Upper lobe of right lung (tissue), 1 donor: ENCODE results near the gene TCP1. TPM values are rescaled to one million over a fixed set of nuclear protein-coding genes. Genes with fewer than 3 reads are reported as not detected.
"Not testable (repeated sequence)": the region's sequence is repeated elsewhere in the genome, so short reads cannot be mapped to it uniquely, and the experiment has no call there.

Source experiments
- ATAC-seq: fragments of 200-7000 bp; cut with Tn5 transposase; one replicate; pipeline ENCODE4 v1.9.1; 2020; ENCODE audit warnings: mild to moderate bottlenecking, moderate library complexity
- DNase-seq: peaks from one replicate; pipeline ENCODE4 v3.0.0-alpha.2; 2020
- H3K27ac ChIP-seq: fragments of 200-600 bp; one replicate; pipeline ENCODE4 v1.8.0; 2022
- H3K27me3 ChIP-seq: fragments of 200-600 bp; one replicate; pipeline ENCODE4 v1.8.0; 2022; ENCODE audit warnings: mild to moderate bottlenecking
- H3K36me3 ChIP-seq: fragments of 200-600 bp; one replicate; pipeline ENCODE4 v1.8.0; 2022
- H3K4me1 ChIP-seq: fragments of 200-600 bp; one replicate; pipeline ENCODE4 v1.8.0; 2022
- H3K4me3 ChIP-seq: fragments of 200-600 bp; one replicate; pipeline ENCODE4 v1.8.0; 2022; ENCODE audit warnings: mild to moderate bottlenecking
- H3K9me3 ChIP-seq: fragments of 200-600 bp; one replicate; pipeline ENCODE4 v1.8.0; 2022
- CTCF ChIP-seq: fragments of 200-600 bp; IDR thresholded peaks from one replicate; pipeline ENCODE4 v1.8.0; 2022; ENCODE audit warnings: antibody characterized with exemption
- intact Hi-C: fragments of 100-400 bp; cut with DNase I; formaldehyde crosslinking; loops from one replicate; pipeline ENCODE4 v1.11.0; 2022
- total RNA-seq: library from RNA; stranded (reverse); fragmentation: NEBNext Ultra II Directional; extraction: Animal tissue kit (Norgen Biotek cat#: 25700); gene quantifications from one replicate; pipeline ENCODE4 v1.2.1, GENCODE V29; 2021
- donor health status: DM: no; HTN: yes; CAD: no; lungs with severe emphysema.

Gene TCP1
- total RNA-seq, 1 donor from 2014 or later: 105 TPM

GRCh38 chr6:159746759-159747158 lies 42.6 kb downstream of the TCP1 start:
- ATAC-seq (no peak), DNase-seq (no peak)
- Histone ChIP-seq H3K4me3 (no peak overlapping the region), H3K36me3 (peaks cover 100% of the 10 kb centered on the region), H3K27ac (no peak overlapping the region), H3K9me3 (no peaks in the 10 kb centered on the region), H3K27me3 (no peaks in the 10 kb centered on the region), H3K4me1 (no peaks in the 10 kb centered on the region)
- intact Hi-C loops: no loop called here
- TF ChIP-seq CTCF: no peak

- H3K27me3 ChIP-seq: no peaks in the 10 kb centered on the region
- H3K36me3 ChIP-seq: peaks cover 100% of the 10 kb centered on the region
- ATAC-seq (no peak), DNase-seq (no peak)
- H3K9me3 ChIP-seq: no peaks in the 10 kb centered on the region
- H3K27ac ChIP-seq: no peak overlapping the region
- H3K4me1 ChIP-seq: no peaks in the 10 kb centered on the region
- intact Hi-C loops: no loop called here
- no peak overlapping the region for H3K4me3 ChIP-seq
- no peak for TF ChIP-seq CTCF
Observed at GRCh38 chr6:159745081-159745480, 44.3 kb downstream of the TCP1 start.

GRCh38 chr6:159742165-159742564 lies 47.2 kb downstream of the TCP1 start:
- intact Hi-C loops: no loop called here

GRCh38 chr6:159739341-159739740 lies 50.1 kb downstream of the TCP1 start:
- Histone ChIP-seq H3K4me1 (peaks cover 12% of the 10 kb centered on the region), H3K36me3 (peaks cover 74% of the 10 kb centered on the region), H3K9me3 (no peaks in the 10 kb centered on the region), H3K27ac (no peak overlapping the region), H3K4me3 (no peak overlapping the region), H3K27me3 (no peaks in the 10 kb centered on the region)
- no peak for TF ChIP-seq CTCF
- DNase-seq (no peak), ATAC-seq (no peak)
- intact Hi-C loops: no loop called here

More at GRCh38 chr6:159742165-159742564, 47.2 kb downstream of the TCP1 start:
- Histone ChIP-seq H3K4me1 (peaks cover 12% of the 10 kb centered on the region), H3K9me3 (no peaks in the 10 kb centered on the region), H3K36me3 (peaks cover 97% of the 10 kb centered on the region), H3K27ac (no peak overlapping the region), H3K4me3 (no peak overlapping the region), H3K27me3 (no peaks in the 10 kb centered on the region)
- DNase-seq (no peak), ATAC-seq (no peak)
- TF ChIP-seq CTCF: no peak

- ATAC-seq (no peak), DNase-seq (no peak)
- intact Hi-C loops: no loop called here
- Histone ChIP-seq H3K27me3 (no peaks in the 10 kb centered on the region), H3K9me3 (no peaks in the 10 kb centered on the region), H3K4me3 (no peak overlapping the region), H3K27ac (no peak overlapping the region), H3K4me1 (peaks cover 18% of the 10 kb centered on the region), H3K36me3 (peaks cover 49% of the 10 kb centered on the region)
- TF ChIP-seq CTCF: no peak
Observed at GRCh38 chr6:159736908-159737307, 52.5 kb downstream of the TCP1 start.

GRCh38 chr6:159733395-159733794 lies 56.0 kb downstream of the TCP1 start:
- intact Hi-C loops, DNase-seq, H3K27ac ChIP-seq, H3K9me3 ChIP-seq, ATAC-seq, H3K4me3 ChIP-seq, H3K27me3 ChIP-seq: not testable (repeated sequence)
- H3K4me1 ChIP-seq: peaks cover 45% of the 10 kb centered on the region
- peaks cover 18% of the 10 kb centered on the region for H3K36me3 ChIP-seq

GRCh38 chr6:159732550-159732949 lies 56.9 kb downstream of the TCP1 start:
- H3K4me3 ChIP-seq, H3K27ac ChIP-seq, ATAC-seq, intact Hi-C loops, H3K36me3 ChIP-seq, H3K9me3 ChIP-seq, H3K27me3 ChIP-seq, DNase-seq: not testable (repeated sequence)
- H3K4me1 ChIP-seq: peaks cover 38% of the 10 kb centered on the region
